Loucy (cell line): ENCODE measurements around the gene USP11.

Source experiments
- H2AFZ ChIP-seq: fragments of 200-600 bp; sonication (generic); 2 replicates; pipeline ENCODE4 v1.6.0; 2016; ENCODE audit warnings: antibody characterized with exemption, mild to moderate bottlenecking, low read length, moderate library complexity
- H3F3A ChIP-seq: fragments of 200-600 bp; 2 replicates; pipeline ENCODE4 v1.6.0; 2016; ENCODE audit warnings: antibody characterized with exemption, low read depth, mild to moderate bottlenecking
- H3K27me3 ChIP-seq: fragments of 200-600 bp; sonication (generic); 2 replicates; pipeline ENCODE4 v1.6.1; 2014; ENCODE audit warnings: low read length, mild to moderate bottlenecking; ENCODE audit not compliant: insufficient read depth, poor library complexity, severe bottlenecking
- H3K36me3 ChIP-seq: fragments of 200-600 bp; sonication (generic); 2 replicates; pipeline ENCODE4 v1.6.1; 2016; ENCODE audit warnings: low read length; ENCODE audit not compliant: insufficient read depth
- H3K4me1 ChIP-seq: fragments of 200-600 bp; sonication (generic); 2 replicates; pipeline ENCODE4 v1.5.1; 2014; ENCODE audit warnings: low read length, mild to moderate bottlenecking; ENCODE audit not compliant: insufficient read depth, poor library complexity, severe bottlenecking
- H3K4me2 ChIP-seq: fragments of 200-600 bp; sonication (generic); 2 replicates; pipeline ENCODE4 v1.6.0; 2014; ENCODE audit warnings: antibody characterized with exemption, low read length, low read depth, mild to moderate bottlenecking; ENCODE audit not compliant: poor library complexity, severe bottlenecking
- H3K4me3 ChIP-seq: fragments of 200-600 bp; sonication (generic); 2 replicates; pipeline ENCODE4 v1.5.1; 2014; ENCODE audit warnings: low read length, mild to moderate bottlenecking, mixed read lengths; ENCODE audit not compliant: poor library complexity, severe bottlenecking
- H3K79me2 ChIP-seq: fragments of 200-600 bp; sonication (generic); 2 replicates; pipeline ENCODE4 v1.6.1; 2014; ENCODE audit warnings: low read length; ENCODE audit not compliant: insufficient read depth
- H3K9ac ChIP-seq: fragments of 200-600 bp; sonication (generic); 2 replicates; pipeline ENCODE4 v1.6.0; 2014; ENCODE audit warnings: mild to moderate bottlenecking, low read depth, low read length, moderate library complexity; ENCODE audit not compliant: poor library complexity, severe bottlenecking
- H3K9me2 ChIP-seq: fragments of 200-600 bp; sonication (generic); replicated peaks from 2 replicates; pipeline ENCODE4 v1.6.1; 2016; ENCODE audit warnings: low read depth, low read length, mixed read lengths
- H3K9me3 ChIP-seq: fragments of 200-600 bp; sonication (generic); 2 replicates; pipeline ENCODE4 v1.6.1; 2014; ENCODE audit warnings: mild to moderate bottlenecking, antibody characterized with exemption, low read length, low read depth; ENCODE audit not compliant: insufficient read depth
- H4K20me1 ChIP-seq: fragments of 200-600 bp; sonication (generic); 2 replicates; pipeline ENCODE4 v1.6.0; 2014; ENCODE audit warnings: antibody characterized with exemption, low read length, mild to moderate bottlenecking; ENCODE audit not compliant: insufficient read depth, poor library complexity, severe bottlenecking
- EZH2phosphoT487 ChIP-seq: fragments of 200-600 bp; IDR thresholded peaks from 2 replicates; pipeline ENCODE4 v1.6.1; 2018; ENCODE audit warnings: antibody characterized with exemption, mild to moderate bottlenecking, moderate library complexity, borderline replicate concordance
- TF ChIP-seq, protein P1 (sequence below): fragments of 200-600 bp; sonication (generic); conservative IDR thresholded peaks from 2 replicates; pipeline ENCODE4 v1.5.1; 2014; ENCODE audit warnings: mild to moderate bottlenecking, antibody characterized with exemption, low read length

The USP11 gene

DNA sequence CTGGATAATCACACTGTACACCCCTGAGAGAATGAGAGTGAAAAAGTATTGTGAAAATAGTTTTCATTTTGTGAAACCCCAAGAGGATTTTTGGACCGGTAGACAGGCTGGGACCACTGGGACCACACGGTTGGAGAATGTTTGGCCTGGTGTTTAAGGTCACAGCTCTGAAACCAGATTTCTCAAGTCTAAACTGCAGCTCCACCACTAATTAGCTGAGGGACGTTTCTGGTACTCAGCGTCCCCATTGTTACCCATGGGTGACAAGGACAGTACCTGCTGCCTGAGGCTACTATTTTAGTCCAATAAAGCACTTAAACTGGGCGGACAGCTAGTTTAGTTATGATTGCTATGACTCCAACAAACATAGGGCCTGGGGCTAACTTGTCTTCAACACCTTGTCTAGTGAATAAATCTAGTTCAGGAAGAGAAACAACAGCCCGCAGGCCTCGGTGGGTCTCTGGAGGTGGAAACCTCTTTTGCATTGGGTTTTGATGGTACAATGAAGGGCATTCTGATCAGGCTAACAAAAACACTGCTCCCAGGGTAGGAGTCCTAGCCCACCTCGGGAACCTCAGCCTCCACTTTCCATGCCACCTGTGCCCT lies 509 bp upstream of the USP11 start:
- peak overlapping the region; percentile 87 for H3K9ac ChIP-seq
- H2AFZ ChIP-seq, result peak overlapping the region; percentile 71
- TF ChIP-seq, protein P1, sequence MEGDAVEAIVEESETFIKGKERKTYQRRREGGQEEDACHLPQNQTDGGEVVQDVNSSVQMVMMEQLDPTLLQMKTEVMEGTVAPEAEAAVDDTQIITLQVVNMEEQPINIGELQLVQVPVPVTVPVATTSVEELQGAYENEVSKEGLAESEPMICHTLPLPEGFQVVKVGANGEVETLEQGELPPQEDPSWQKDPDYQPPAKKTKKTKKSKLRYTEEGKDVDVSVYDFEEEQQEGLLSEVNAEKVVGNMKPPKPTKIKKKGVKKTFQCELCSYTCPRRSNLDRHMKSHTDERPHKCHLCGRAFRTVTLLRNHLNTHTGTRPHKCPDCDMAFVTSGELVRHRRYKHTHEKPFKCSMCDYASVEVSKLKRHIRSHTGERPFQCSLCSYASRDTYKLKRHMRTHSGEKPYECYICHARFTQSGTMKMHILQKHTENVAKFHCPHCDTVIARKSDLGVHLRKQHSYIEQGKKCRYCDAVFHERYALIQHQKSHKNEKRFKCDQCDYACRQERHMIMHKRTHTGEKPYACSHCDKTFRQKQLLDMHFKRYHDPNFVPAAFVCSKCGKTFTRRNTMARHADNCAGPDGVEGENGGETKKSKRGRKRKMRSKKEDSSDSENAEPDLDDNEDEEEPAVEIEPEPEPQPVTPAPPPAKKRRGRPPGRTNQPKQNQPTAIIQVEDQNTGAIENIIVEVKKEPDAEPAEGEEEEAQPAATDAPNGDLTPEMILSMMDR, result no peak
- TF ChIP-seq EZH2phosphoT487, result no peak
- H3K9me2 ChIP-seq, result no peaks in the 10 kb centered on the region
- H3K4me1 ChIP-seq, result peaks cover 18% of the 10 kb centered on the region
- no peaks in the 10 kb centered on the region for H3F3A ChIP-seq
- no peaks in the 10 kb centered on the region for H3K9me3 ChIP-seq
- H3K79me2 ChIP-seq, result peaks cover 46% of the 10 kb centered on the region
- H3K4me2 ChIP-seq, result peak overlapping the region; percentile 84
- H3K27me3 ChIP-seq, result no peaks in the 10 kb centered on the region
- peaks cover 12% of the 10 kb centered on the region; the same call in 1 of the 2 replicates for H3K36me3 ChIP-seq
- peak overlapping the region; percentile 83 for H3K4me3 ChIP-seq
- H4K20me1 ChIP-seq, result peaks cover 29% of the 10 kb centered on the region

DNA sequence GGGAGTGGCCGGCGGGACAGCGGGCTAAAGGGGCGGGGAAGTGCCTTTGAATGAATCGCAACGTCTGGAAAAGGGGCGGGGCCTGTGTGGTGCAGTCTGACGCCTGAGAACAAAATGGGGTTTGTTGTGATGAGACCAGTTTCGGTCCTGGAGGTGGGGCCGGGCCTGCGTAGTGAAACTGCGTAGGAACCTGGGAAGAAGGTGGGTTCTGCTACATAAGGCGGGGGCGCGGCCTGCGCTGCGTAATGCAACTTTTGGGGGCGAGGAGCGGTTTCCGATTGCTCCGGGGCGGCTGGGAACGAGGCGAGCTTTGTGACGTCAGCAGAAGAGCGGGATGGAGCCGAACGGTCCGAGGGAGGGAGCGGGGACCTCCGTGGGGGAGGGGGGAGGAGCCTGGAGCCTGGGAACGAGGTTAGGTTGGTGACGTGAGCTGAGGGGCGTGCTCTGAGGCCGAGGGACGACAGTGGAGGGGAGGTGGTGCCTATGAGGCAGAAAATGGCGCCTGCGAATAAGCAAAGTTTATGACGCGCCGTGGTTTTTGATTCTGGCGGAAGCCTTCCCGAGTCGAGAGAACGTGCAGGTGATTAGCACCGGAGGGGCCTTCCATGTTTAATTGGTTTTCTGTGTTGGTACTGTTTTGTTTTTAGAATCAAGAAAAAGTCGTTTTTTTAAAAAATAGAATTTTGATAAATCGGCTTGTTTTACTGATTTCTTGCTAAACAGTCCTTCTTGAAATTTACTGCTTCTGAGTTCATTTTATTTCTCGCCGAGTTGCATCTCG lies 714 bp downstream of the USP11 start:
- H3K9me2 ChIP-seq, result no peaks in the 10 kb centered on the region
- peaks cover 6% of the 10 kb centered on the region; the same call in 1 of the 2 replicates for H3K36me3 ChIP-seq
- peak overlapping the region; percentile 87 for H3K9ac ChIP-seq
- H4K20me1 ChIP-seq, result peaks cover 34% of the 10 kb centered on the region
- no peaks in the 10 kb centered on the region for H3K27me3 ChIP-seq
- peak overlapping the region; percentile 83 for H3K4me3 ChIP-seq
- H3K4me1 ChIP-seq, result peaks cover 18% of the 10 kb centered on the region
- peak overlapping the region; percentile 79 for H3K4me2 ChIP-seq
- TF ChIP-seq, protein P1, result no peak
- TF ChIP-seq EZH2phosphoT487, result no peak
- H3F3A ChIP-seq, result no peaks in the 10 kb centered on the region
- H3K9me3 ChIP-seq, result no peaks in the 10 kb centered on the region
- H2AFZ ChIP-seq, result peak overlapping the region; percentile 77; the same call in 1 of the 2 replicates
- H3K79me2 ChIP-seq, result peaks cover 58% of the 10 kb centered on the region

DNA sequence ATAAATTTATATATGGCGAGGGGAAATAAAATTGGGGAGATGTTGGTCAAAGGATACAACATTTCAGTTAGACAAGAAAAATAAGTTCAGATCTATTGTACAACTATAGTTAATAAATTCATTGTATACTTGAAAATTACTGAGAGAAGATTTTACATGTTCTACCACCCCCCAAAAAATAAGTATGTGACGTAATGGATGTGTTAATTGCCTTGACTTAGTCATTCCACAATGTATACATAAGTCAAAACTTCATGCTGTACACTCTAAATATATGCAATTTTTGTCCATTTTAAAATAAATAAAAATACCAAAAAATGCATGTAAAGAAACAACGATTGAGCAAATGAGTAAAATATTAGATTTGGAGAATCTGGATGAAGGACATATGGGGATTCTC lies 1.8 kb downstream of the USP11 start:
- Histone ChIP-seq H3K4me2 (peak overlapping the region; percentile 79), H3K27me3 (no peaks in the 10 kb centered on the region), H3K4me1 (peaks cover 18% of the 10 kb centered on the region), H3K36me3 (peaks cover 6% of the 10 kb centered on the region; the same call in 1 of the 2 replicates), H3K4me3 (peak overlapping the region; percentile 83), H3K79me2 (peaks cover 69% of the 10 kb centered on the region), H3K9ac (peak overlapping the region; percentile 87), H3K9me2 (no peaks in the 10 kb centered on the region), H3F3A (no peaks in the 10 kb centered on the region), H3K9me3 (no peaks in the 10 kb centered on the region), H4K20me1 (peaks cover 36% of the 10 kb centered on the region), H2AFZ (no peak overlapping the region)
- TF ChIP-seq, protein P1, result no peak
- TF ChIP-seq EZH2phosphoT487, result no peak
